ENCODE results near the gene ZPBP2. TPM values are rescaled to one million over a fixed set of nuclear protein-coding genes. Genes with fewer than 3 reads are reported as not detected.
"Not testable (repeated sequence)": the region's sequence is repeated elsewhere in the genome, so short reads cannot be mapped to it uniquely, and the experiment has no call there.

Gene ZPBP2
- total RNA-seq, 1 experiment from 2014 or later: not detected

GRCh38 chr17:39898088-39898487 lies 30.1 kb downstream of the ZPBP2 start (continued):
- TF ChIP-seq ZBTB21 (CRISPR knock-in tag; IDR thresholded peaks at IDR 0.05; ENCODE audit: borderline replicate concordance) (no peak), SOX15 (CRISPR knock-in tag; IDR thresholded peaks at IDR 0.05) (no peak), ZNF512 (CRISPR knock-in tag; IDR thresholded peaks at IDR 0.05; ENCODE audit: borderline replicate concordance) (no peak), STAT6 (CRISPR knock-in tag; conservative IDR thresholded peaks at IDR 0.05; ENCODE audit: low read depth) (no peak)

GRCh38 chr17:39899215-39899614 lies 31.2 kb downstream of the ZPBP2 start:
- H3K9me3 Mint-ChIP-seq: no peaks in the 10 kb centered on the region
- no peak for TF ChIP-seq CDX4 (CRISPR knock-in tag; IDR thresholded peaks at IDR 0.05; ENCODE audit: borderline replicate concordance)
- no peak for TF ChIP-seq FOXJ3 (CRISPR knock-in tag; IDR thresholded peaks at IDR 0.05; ENCODE audit: borderline replicate concordance)
- TF ChIP-seq IRF1 (CRISPR knock-in tag; IDR thresholded peaks at IDR 0.05): no peak
- no peak for TF ChIP-seq GRHL2 (CRISPR knock-in tag; IDR thresholded peaks at IDR 0.05; ENCODE audit: insufficient replicate concordance, severe bottlenecking)
- TF ChIP-seq MYBL2 (CRISPR knock-in tag; IDR thresholded peaks at IDR 0.05): no peak
- no peak for TF ChIP-seq ATF1 (CRISPR knock-in tag; IDR thresholded peaks at IDR 0.05)
- no peak for TF ChIP-seq ERG (CRISPR knock-in tag; IDR thresholded peaks at IDR 0.05)
- no peak for TF ChIP-seq ZMAT4 (CRISPR knock-in tag; IDR thresholded peaks at IDR 0.05)
- no peak for TF ChIP-seq FOXP1 (CRISPR knock-in tag; IDR thresholded peaks at IDR 0.05; ENCODE audit: borderline replicate concordance)
- TF ChIP-seq CTCF (IDR thresholded peaks at IDR 0.05): no peak
- no peak for TF ChIP-seq ZNF671 (CRISPR knock-in tag; IDR thresholded peaks at IDR 0.05)
- no peak for TF ChIP-seq HMGXB4 (CRISPR knock-in tag; IDR thresholded peaks at IDR 0.05)
- TF ChIP-seq TCF7 (CRISPR knock-in tag; IDR thresholded peaks at IDR 0.05; ENCODE audit: low read depth): no peak
- no peak for TF ChIP-seq ZNF416 (CRISPR knock-in tag; IDR thresholded peaks at IDR 0.05)
- DNase-seq (ENCODE audit: low spot score) (no peak), ATAC-seq (no peak)
- H3K27ac Mint-ChIP-seq: no peak overlapping the region
- POLR2A ChIA-PET: no interaction called here
- CTCF ChIA-PET: interaction anchor here (0.6 kb wide), 1 partner anchor 140 kb away, joined by 4 read pairs; no protein-coding TSS in a partner anchor
- H3K4me3 Mint-ChIP-seq: no peak overlapping the region
- H3K4me1 Mint-ChIP-seq: no peaks in the 10 kb centered on the region
- no peaks in the 10 kb centered on the region; the same call in 1 of the 2 replicates for H3K27me3 Mint-ChIP-seq (ENCODE audit: low read depth)
- H3K36me3 Mint-ChIP-seq: no peaks in the 10 kb centered on the region

GRCh38 chr17:39902027-39902426 lies 34.0 kb downstream of the ZPBP2 start:
- H3K27me3 Mint-ChIP-seq (ENCODE audit: low read depth); ATAC-seq; CTCF ChIA-PET; DNase-seq (ENCODE audit: low spot score); H3K4me3 Mint-ChIP-seq; H3K9me3 Mint-ChIP-seq; H3K36me3 Mint-ChIP-seq; H3K4me1 Mint-ChIP-seq; POLR2A ChIA-PET: not testable (repeated sequence)
- H3K27ac Mint-ChIP-seq: peak overlapping the region; percentile 41; the same call in 1 of the 2 replicates
